ENCODE measurements around the gene VAV3. TPM values are rescaled to one million over a fixed set of nuclear protein-coding genes. Genes with fewer than 3 reads are reported as not detected.

Gene VAV3
- total RNA-seq, 3 donors from 2014 or later: 5.4 to 8.8 (median 5.8) TPM

DNA sequence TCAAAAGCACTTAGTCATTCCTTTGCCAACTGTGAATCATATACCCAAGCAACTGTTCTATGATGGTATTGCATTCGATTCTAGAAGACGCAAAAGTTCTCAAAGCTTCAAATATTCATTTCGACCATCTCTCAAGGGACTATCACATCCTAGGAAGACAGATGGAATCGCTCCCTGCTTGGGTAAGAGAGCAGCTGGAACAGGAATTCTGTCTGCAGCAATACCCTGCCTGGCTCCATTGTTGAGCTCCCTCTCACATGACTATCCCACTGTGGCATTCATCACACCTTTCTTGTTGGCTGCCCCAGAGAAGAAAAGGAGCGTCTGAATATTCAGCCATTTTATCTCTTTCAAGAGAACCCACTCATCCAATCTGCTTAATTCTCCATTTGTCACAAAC lies 426.5 kb downstream of the VAV3 start:
- no peak overlapping the region for H3K4me3 Mint-ChIP-seq
- ATAC-seq (no peak), DNase-seq (no peak)
- no peaks in the 10 kb centered on the region for H3K36me3 Mint-ChIP-seq (ENCODE audit: insufficient read depth)
- H3K9me3 Mint-ChIP-seq: no peaks in the 10 kb centered on the region
- H3K27me3 Mint-ChIP-seq (ENCODE audit: low read depth): peaks cover 7% of the 10 kb centered on the region
- no peaks in the 10 kb centered on the region for H3K4me1 Mint-ChIP-seq (ENCODE audit: low read depth)

GRCh38 chr1:107536266-107536665 lies 428.7 kb downstream of the VAV3 start:
- no peaks in the 10 kb centered on the region for H3K9me3 Mint-ChIP-seq
- no peaks in the 10 kb centered on the region for H3K4me1 Mint-ChIP-seq (ENCODE audit: low read depth)
- ATAC-seq: no peak
- H3K4me3 Mint-ChIP-seq: no peak overlapping the region
- H3K36me3 Mint-ChIP-seq (ENCODE audit: insufficient read depth): no peaks in the 10 kb centered on the region
- H3K27me3 Mint-ChIP-seq (ENCODE audit: low read depth): peaks cover 7% of the 10 kb centered on the region
- no peak for DNase-seq

DNA sequence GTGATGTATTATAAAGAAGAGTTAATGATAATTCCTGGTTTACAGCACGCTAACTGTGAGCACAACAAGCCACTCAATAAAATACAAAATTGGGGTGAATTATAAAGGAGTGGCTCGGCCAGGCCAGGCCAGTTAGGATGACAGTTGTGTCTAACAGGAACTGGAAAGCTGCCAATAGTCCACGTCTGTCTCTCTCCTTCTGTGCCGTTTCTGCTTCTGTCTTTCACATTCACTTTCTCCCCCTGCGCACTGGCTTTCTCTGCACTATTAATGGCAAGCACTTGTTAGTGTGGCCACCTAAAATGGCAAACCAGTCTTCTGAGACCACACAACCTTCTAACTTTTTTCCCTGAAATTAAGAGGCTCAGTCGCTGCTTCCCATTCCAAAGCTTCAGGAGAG lies 429.9 kb downstream of the VAV3 start:
- ATAC-seq (no peak), DNase-seq (no peak)
- no peaks in the 10 kb centered on the region for H3K9me3 Mint-ChIP-seq
- H3K4me1 Mint-ChIP-seq (ENCODE audit: low read depth): no peaks in the 10 kb centered on the region
- H3K36me3 Mint-ChIP-seq (ENCODE audit: insufficient read depth): no peaks in the 10 kb centered on the region
- peaks cover 7% of the 10 kb centered on the region for H3K27me3 Mint-ChIP-seq (ENCODE audit: low read depth)
- H3K4me3 Mint-ChIP-seq: no peak overlapping the region

- Mint-ChIP-seq H3K4me1 (ENCODE audit: low read depth) (no peaks in the 10 kb centered on the region), H3K9me3 (no peaks in the 10 kb centered on the region), H3K4me3 (no peak overlapping the region), H3K36me3 (ENCODE audit: insufficient read depth) (no peaks in the 10 kb centered on the region), H3K27me3 (ENCODE audit: low read depth) (peaks cover 7% of the 10 kb centered on the region)
- ATAC-seq: no peak
- no peak for DNase-seq
These were observed 430.3 kb downstream of the VAV3 start for GRCh38 chr1:107534632-107535031.

GRCh38 chr1:107533436-107533835 lies 431.5 kb downstream of the VAV3 start:
- ATAC-seq: no peak
- no peaks in the 10 kb centered on the region for H3K36me3 Mint-ChIP-seq (ENCODE audit: insufficient read depth)
- DNase-seq: no peak
- no peak overlapping the region for H3K4me3 Mint-ChIP-seq
- H3K27me3 Mint-ChIP-seq (ENCODE audit: low read depth): peaks cover 7% of the 10 kb centered on the region
- no peaks in the 10 kb centered on the region for H3K4me1 Mint-ChIP-seq (ENCODE audit: low read depth)
- H3K9me3 Mint-ChIP-seq: no peaks in the 10 kb centered on the region

DNA sequence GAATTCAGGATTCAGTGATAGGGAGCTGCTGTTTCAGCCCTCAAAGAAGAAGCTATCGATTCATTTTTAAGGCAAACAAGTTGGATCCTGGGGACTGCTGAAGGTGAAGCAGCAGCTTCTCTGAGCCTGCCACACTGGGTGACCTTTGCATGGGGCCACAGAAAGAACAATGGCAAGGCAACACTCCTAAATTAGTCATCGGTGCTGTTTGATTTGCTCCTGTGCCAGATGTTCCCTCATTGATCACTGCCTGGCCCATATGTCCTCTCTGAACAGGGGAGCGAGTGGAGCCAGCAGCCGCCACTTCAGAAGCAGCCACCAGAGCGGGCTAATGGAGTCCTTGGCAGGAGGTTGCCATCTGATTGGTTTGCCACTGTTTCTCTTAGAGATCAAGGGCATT lies 432.7 kb downstream of the VAV3 start:
- no peak overlapping the region for H3K4me3 Mint-ChIP-seq
- no peaks in the 10 kb centered on the region for H3K36me3 Mint-ChIP-seq (ENCODE audit: insufficient read depth)
- H3K27me3 Mint-ChIP-seq (ENCODE audit: low read depth): peaks cover 7% of the 10 kb centered on the region
- ATAC-seq (no peak), DNase-seq (no peak)
- H3K4me1 Mint-ChIP-seq (ENCODE audit: low read depth): no peaks in the 10 kb centered on the region
- no peaks in the 10 kb centered on the region for H3K9me3 Mint-ChIP-seq

GRCh38 chr1:107531065-107531908 lies 433.7 kb downstream of the VAV3 start:
- H3K4me1 Mint-ChIP-seq (ENCODE audit: low read depth): no peaks in the 10 kb centered on the region
- no peaks in the 10 kb centered on the region for H3K9me3 Mint-ChIP-seq
- H3K4me3 Mint-ChIP-seq: no peak overlapping the region
- DNase-seq (no peak), ATAC-seq (no peak)
- peaks cover 7% of the 10 kb centered on the region for H3K27me3 Mint-ChIP-seq (ENCODE audit: low read depth)
- H3K36me3 Mint-ChIP-seq (ENCODE audit: insufficient read depth): no peaks in the 10 kb centered on the region

DNA sequence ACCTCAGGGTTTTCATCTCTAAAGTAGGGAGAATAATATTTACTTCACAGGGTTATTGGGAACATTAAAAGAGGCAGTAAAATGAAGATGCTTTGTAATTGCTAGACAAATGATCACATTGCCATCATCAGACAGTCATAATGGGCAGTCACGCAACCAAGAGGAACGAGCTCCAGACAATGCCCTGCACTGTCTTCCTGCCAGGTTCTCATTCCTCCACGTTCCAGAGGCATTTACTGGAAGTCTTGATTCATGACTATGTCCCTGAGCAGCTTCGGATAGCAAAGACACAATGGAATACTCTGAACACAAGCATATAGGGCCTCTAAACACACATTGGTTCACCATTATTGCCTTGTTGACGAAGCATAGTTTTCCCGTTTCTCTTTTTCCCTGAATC lies 434.4 kb downstream of the VAV3 start:
- no peak for ATAC-seq
- Mint-ChIP-seq H3K9me3 (no peaks in the 10 kb centered on the region), H3K4me1 (ENCODE audit: low read depth) (no peaks in the 10 kb centered on the region), H3K4me3 (no peak overlapping the region), H3K27me3 (ENCODE audit: low read depth) (peaks cover 7% of the 10 kb centered on the region), H3K36me3 (ENCODE audit: insufficient read depth) (no peaks in the 10 kb centered on the region)
- DNase-seq: no peak

GRCh38 chr1:107529511-107530149 lies 435.4 kb downstream of the VAV3 start:
- Mint-ChIP-seq H3K4me1 (ENCODE audit: low read depth) (no peaks in the 10 kb centered on the region), H3K9me3 (no peaks in the 10 kb centered on the region), H3K36me3 (ENCODE audit: insufficient read depth) (no peaks in the 10 kb centered on the region), H3K4me3 (no peak overlapping the region), H3K27me3 (ENCODE audit: low read depth) (peaks cover 7% of the 10 kb centered on the region)
- DNase-seq: no peak
- peak in 1 of 2 donors; percentile 55 for ATAC-seq

DNA sequence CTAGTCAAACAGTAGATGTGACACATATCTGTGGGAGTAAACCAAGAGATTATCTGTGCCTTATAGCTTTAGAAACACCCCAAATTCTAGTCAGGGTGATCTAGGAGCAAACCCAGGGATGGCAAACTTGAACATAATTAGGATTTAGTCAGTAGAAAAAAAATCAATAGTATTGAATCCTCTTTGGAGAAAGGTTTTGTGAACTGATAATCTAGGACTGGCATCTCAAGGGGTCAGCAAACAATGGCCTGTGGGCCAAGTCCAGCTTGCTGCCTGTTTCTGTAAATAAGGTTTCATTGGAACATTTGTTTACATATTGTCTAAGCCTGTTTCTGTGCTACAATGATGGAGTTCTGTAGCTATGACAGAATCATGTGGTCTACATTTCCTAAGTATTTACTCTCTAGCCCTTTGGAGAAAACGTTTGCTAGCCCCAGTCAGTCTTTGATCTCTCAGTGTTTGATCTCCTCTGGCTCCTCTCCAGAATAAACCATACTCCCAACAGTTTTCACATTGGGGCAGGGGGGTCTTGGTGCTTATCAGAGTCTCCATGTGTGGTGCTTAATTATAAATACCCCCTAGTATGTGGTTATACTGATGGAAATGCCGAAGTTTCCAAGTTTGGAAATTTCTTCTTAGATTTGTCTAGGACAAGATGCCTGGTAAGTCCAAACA lies 438.3 kb downstream of the VAV3 start:
- ATAC-seq (no peak), DNase-seq (no peak)
- H3K27me3 Mint-ChIP-seq (ENCODE audit: low read depth): no peaks in the 10 kb centered on the region
- no peak overlapping the region for H3K4me3 Mint-ChIP-seq
- H3K36me3 Mint-ChIP-seq (ENCODE audit: insufficient read depth): no peaks in the 10 kb centered on the region
- H3K9me3 Mint-ChIP-seq: no peaks in the 10 kb centered on the region
- no peaks in the 10 kb centered on the region for H3K4me1 Mint-ChIP-seq (ENCODE audit: low read depth)

- no peak for ATAC-seq
- Mint-ChIP-seq H3K27me3 (ENCODE audit: low read depth) (no peaks in the 10 kb centered on the region), H3K9me3 (no peaks in the 10 kb centered on the region), H3K4me1 (ENCODE audit: low read depth) (no peaks in the 10 kb centered on the region), H3K36me3 (ENCODE audit: insufficient read depth) (no peaks in the 10 kb centered on the region), H3K4me3 (no peak overlapping the region)
- DNase-seq: no peak
These were observed 439.0 kb downstream of the VAV3 start for GRCh38 chr1:107525961-107526360.

GRCh38 chr1:107525145-107525544 lies 439.8 kb downstream of the VAV3 start:
- Mint-ChIP-seq H3K4me1 (ENCODE audit: low read depth) (no peaks in the 10 kb centered on the region), H3K27me3 (ENCODE audit: low read depth) (no peaks in the 10 kb centered on the region), H3K4me3 (no peak overlapping the region), H3K36me3 (ENCODE audit: insufficient read depth) (no peaks in the 10 kb centered on the region), H3K9me3 (no peaks in the 10 kb centered on the region)
- DNase-seq (no peak), ATAC-seq (no peak)

DNA sequence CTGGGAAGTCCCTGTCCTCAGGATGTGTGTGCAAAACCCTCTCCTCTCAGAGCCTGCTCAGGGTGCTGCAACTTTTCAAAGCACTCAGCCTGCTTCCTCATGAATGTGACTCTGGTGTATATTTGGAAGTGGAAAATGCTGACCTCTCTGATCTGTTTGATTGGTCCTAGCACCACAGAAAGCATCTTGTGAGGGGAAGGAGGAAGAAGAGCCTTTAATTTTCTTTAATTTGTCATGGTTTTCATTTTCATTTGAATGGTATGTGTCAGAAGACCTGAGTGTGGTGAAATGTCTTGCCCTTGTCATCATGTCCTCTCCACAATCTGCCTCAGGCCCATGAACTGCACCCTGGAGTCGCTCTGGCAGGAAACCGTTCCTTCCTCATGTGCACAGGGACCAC lies 440.7 kb downstream of the VAV3 start:
- no peaks in the 10 kb centered on the region for H3K36me3 Mint-ChIP-seq (ENCODE audit: insufficient read depth)
- no peak overlapping the region for H3K4me3 Mint-ChIP-seq
- no peaks in the 10 kb centered on the region for H3K4me1 Mint-ChIP-seq (ENCODE audit: low read depth)
- H3K9me3 Mint-ChIP-seq: no peaks in the 10 kb centered on the region
- no peaks in the 10 kb centered on the region for H3K27me3 Mint-ChIP-seq (ENCODE audit: low read depth)
- DNase-seq (no peak), ATAC-seq (no peak)

GRCh38 chr1:107523736-107524135 lies 441.2 kb downstream of the VAV3 start:
- H3K4me3 Mint-ChIP-seq: no peak overlapping the region
- no peaks in the 10 kb centered on the region for H3K36me3 Mint-ChIP-seq (ENCODE audit: insufficient read depth)
- H3K27me3 Mint-ChIP-seq (ENCODE audit: low read depth): no peaks in the 10 kb centered on the region
- no peak for DNase-seq
- no peaks in the 10 kb centered on the region for H3K4me1 Mint-ChIP-seq (ENCODE audit: low read depth)
- no peak for ATAC-seq
- no peaks in the 10 kb centered on the region for H3K9me3 Mint-ChIP-seq

GRCh38 chr1:107523061-107523460 lies 441.9 kb downstream of the VAV3 start:
- no peaks in the 10 kb centered on the region for H3K36me3 Mint-ChIP-seq (ENCODE audit: insufficient read depth)
- no peaks in the 10 kb centered on the region for H3K9me3 Mint-ChIP-seq
- no peaks in the 10 kb centered on the region for H3K4me1 Mint-ChIP-seq (ENCODE audit: low read depth)
- ATAC-seq: no peak
- H3K4me3 Mint-ChIP-seq: no peak overlapping the region
- no peaks in the 10 kb centered on the region for H3K27me3 Mint-ChIP-seq (ENCODE audit: low read depth)
- DNase-seq: no peak
